Measurements from ENCODE around the gene SNRK.

DNA sequence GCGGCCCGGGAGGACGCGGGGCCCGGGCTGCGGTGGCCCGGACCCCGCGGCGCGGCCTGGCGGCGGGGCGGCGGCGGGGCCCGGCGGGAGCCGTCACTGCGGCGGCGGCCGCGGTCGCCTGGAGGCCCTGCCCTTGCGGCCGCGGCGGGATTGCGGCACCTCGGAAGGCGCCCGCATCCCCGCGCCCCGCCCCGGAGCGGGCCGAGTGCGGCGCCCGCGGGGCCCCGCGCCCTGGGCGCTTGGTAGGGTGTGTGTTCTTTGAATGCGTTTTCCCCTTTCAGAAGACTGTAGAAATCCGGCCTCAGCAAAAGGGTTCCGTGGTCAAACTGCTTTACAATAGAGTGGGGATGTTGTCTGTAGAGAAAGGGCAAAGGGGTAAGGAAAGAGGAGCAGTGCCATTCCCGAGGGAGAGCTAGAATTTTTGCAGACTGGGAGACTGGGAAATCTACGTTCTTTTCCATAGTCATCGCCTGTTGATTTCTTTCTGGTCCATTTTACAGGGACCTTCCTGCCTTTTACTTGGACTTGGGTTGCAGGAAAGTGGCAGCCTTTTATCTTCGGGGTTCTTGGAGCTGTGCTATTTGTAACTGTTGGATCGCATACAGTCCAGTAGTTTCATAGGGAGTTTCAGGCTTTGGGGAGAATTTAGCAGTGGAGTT is 630 bp downstream of the SNRK start:
- no peak for TF ChIP-seq TAF1 (IDR thresholded peaks at IDR 0.05; ENCODE audit: low read depth, low read length)
- no peak for TF ChIP-seq POLR2A (IDR thresholded peaks at IDR 0.05; ENCODE audit: low read depth, low read length)
- no peak for TF ChIP-seq POU2F2 (IDR thresholded peaks at IDR 0.05; ENCODE audit: low read depth, low read length)
